Measurements from ENCODE around the gene TM9SF4.
A peak's percentile ranks its signal among the peaks of the same experiment; 100 is the strongest.

DNA sequence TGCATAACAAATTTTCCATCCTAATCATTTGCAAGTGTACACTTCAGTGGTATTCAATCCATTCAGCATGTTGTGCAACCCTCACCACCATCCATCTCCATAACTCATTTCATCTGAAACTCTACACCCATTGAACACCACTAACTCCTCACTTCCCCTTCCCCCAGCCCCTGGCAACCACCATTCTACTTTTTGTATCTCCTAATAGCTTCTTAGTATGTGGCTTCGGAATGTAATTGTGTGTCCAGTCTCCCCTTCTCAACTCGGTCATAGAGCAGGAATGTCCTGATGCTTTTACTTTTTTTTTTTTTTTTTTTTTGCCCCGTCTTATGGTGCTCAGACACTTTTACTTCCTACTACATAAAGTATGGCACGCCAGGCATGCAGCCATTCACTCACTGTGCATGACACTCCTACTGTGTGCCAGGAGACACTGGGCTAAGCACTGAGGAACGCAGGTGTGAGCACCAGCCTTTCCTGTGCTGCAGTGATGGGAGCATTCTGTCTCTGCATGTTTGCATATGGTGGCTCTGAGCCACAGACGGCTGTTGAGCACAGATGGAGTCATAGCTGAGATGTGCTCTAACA is 42.2 kb upstream of the TM9SF4 start:
- no peak for TF ChIP-seq EZH2 (IDR thresholded peaks at IDR 0.05; ENCODE audit: insufficient read depth, poor library complexity, severe bottlenecking)
- peak; percentile 94 for TF ChIP-seq EZH2phosphoT487 (IDR thresholded peaks at IDR 0.05; ENCODE audit: insufficient read depth, low read depth)
